CD4-positive, alpha-beta T cell treated with Interleukin-21 for 1 hour (primary cell): ENCODE data around the gene DGKI.
"Not testable (repeated sequence)": the region's sequence is repeated elsewhere in the genome, so short reads cannot be mapped to it uniquely, and the experiment has no call there.

Source experiments
- DNase-seq: peaks from one replicate; pipeline ENCODE4 v3.0.0-alpha.2; 2020

DGKI gene

DNA sequence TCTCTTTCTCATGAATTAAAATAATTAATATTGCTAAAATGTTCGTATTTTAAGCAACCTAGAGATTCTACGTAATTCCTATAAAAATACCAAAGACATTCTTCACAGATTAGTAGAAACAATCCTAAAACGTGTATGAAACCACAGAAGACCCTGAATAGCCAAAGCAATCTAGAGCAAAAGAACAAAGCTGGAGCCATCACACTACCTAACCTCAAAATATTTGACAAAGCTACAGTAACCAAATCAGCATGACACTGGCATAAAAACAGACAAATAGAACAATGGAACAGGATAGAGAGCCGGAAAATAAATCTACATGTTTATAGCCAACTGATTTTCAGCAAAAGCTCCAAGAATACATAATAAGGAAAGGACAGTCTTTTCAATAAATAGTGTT is 397.8 kb downstream of the DGKI start:
- DNase-seq: no peak

- DNase-seq: not testable (repeated sequence)
Observed at GRCh38 chr7:137448572-137448971, 398.2 kb downstream of the DGKI start.

- no peak for DNase-seq
Observed at GRCh38 chr7:137446025-137446424, 400.7 kb downstream of the DGKI start.

DNA sequence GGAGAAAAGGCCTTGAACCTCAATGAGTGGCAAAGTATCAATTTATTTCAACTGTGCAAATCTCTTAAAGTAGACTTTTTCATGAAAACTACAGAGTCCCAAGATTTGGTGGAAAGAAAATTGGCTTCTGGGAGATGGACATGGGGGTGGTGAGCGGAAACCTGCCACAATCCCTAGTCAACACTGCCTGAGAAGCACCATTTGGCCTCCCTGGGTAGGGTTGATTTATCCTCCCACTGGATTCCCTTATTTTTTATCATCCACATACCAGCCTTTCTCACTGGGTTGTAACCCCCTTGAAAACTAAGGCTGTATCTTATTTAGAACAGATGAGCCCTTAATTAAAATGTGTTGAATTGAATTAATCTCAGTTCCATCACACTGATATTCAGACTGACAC is 401.5 kb downstream of the DGKI start:
- DNase-seq: no peak

- DNase-seq: no peak
Observed at GRCh38 chr7:137443616-137444015, 403.2 kb downstream of the DGKI start.

GRCh38 chr7:137441451-137441850 is 405.3 kb downstream of the DGKI start:
- no peak for DNase-seq

GRCh38 chr7:137439829-137440825 is 406.6 kb downstream of the DGKI start:
- no peak for DNase-seq

- no peak for DNase-seq
Observed at GRCh38 chr7:137434946-137435345, 411.8 kb downstream of the DGKI start.

GRCh38 chr7:137434530-137434929 is 412.2 kb downstream of the DGKI start:
- DNase-seq: no peak

DNA sequence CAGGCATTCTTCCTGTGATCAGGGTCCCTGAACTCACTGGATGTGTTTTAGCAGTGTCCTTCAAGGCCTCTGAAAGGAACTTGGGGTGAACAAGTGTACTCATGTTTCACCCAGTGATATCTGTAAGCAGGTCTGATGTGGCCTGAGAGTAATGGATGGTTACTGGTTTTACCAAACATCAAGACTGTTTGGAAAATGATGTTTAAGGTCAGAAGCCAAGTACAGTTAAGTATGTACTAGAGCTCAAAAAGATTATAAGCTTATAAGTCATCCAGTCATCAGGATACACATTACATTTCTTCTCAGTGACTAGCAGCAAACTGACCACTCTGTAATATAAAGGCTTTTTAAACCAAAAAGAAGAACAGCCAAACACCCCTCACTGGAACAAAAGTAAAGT is 423.5 kb downstream of the DGKI start:
- no peak for DNase-seq

- DNase-seq: no peak
Observed at GRCh38 chr7:137421366-137421765, 425.4 kb downstream of the DGKI start.

DNA sequence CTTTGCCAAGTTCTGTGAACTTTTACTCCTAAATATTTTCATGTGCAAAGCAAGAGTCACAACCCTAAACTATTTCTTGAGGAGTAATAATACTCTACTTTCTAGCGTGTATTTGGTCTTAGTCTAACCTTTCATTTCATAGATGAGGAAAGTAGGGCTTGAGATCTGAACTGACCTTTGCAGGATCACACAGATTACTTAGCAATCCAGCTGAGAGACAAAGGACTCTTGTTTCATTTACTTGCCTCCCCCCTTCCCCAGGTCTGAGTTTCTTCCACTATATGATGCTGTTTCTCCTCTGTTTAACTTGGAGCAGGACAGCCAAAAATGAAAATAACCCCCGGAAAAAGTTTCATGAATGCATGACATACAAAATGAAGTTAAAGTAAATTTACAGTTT is 427.9 kb downstream of the DGKI start:
- DNase-seq: no peak

DNA sequence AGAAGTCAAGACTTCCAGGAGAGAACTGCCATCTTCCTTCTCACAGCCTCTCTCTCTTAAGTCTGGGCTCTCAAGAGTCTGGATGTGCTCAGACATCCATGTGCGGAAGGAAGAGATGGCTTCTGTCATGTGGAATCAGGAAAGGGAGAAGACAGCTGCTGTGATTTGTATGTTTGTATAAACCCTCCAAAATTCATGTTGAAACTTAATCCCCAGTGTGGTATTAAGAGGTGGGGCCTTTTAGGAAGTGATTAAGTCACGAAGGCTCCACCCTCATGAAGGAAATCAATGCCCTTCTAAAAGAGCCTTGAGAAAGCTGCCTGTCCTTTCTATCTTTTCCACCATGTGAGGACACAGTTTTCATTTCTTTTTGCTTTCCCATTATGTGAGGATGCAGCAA is 429.3 kb downstream of the DGKI start:
- no peak for DNase-seq

DNA sequence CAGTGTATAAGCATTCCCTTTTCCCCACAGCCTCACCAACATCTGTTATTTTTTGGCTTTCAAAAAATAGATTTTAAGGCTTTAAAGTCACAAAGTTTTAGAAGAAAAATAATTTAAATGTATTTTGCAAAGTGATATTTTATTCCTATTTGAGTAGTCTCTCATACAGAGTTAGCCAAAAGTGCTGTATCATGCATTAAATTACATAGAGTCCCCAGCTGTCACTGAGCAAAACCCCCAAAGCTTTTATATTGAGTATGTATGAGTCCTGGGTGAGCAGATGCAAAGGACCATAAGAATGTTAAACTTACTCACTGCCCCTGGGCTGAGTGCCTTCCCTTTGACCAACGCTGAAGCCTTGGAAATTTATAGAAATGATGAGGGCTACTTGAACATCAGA is 432.9 kb downstream of the DGKI start:
- no peak for DNase-seq

GRCh38 chr7:137411446-137411845 is 435.3 kb downstream of the DGKI start:
- DNase-seq: no peak

DNA sequence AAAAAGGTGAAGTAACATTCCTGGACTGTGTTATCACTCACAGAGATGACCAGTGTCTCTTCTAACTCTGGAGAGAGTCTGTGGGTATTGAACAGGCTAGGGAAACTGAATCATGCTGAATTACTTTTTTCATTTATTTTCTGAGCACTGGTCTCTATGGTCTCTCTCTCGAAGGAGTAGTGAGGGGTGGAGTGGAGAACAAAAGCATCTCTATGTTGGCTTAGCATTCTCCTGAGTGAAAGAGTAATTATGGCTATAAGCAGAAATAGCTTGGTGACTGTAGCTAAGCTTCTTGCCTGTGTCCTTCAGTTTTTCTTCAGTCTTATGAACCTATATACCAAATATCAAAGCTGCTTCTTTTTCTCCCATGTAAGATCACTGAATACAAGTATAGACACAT is 438.6 kb downstream of the DGKI start:
- DNase-seq: no peak

DNA sequence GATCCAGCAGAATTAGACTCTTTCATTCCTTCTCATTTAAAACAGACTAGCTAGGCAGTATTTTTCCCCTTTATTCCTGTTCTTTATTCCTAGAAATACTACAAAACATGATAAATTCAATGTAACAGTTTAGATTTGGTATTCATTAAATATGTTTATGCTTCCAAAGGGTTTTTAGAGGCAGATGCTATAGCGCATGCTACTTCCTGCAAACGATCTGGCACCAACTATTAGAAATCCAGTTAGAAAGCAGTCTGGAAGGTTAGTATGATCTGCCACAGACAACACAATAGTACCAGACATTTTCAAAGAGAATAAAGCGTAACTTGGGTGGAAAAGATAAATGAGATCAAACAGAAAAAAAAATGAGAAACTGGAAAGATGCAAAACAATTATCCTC is 439.7 kb downstream of the DGKI start:
- DNase-seq: no peak

DNA sequence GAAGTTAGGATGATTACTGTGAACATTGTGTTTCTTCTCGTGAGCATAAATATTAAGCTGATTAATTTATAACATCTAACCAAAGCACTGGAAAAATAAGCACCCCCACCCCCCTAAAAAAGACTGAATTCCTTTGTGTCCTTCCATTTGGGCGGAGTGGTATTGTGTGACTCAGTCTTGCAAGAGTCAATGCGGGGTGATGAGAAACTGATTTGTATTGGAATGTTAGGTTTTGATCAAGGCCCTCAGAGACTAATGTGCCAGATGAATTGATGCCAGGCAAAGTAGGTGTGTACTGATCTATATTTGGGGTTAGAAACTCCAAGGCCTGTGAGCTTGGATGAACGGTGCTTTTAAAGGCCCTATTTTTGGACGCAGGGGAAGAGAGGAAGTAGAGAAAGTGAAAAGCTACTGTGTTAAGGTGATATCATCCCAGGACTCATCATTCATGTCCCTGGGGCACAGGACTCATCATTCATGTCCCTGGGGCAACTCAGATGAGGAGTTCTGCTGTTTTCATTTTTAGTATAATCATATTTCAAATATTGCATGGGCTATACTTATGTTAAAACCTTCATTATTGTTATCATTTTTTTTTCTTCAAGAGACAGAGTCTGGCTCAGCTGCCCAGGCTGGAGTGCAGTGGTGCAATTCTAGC is 442.0 kb downstream of the DGKI start:
- no peak for DNase-seq

DNA sequence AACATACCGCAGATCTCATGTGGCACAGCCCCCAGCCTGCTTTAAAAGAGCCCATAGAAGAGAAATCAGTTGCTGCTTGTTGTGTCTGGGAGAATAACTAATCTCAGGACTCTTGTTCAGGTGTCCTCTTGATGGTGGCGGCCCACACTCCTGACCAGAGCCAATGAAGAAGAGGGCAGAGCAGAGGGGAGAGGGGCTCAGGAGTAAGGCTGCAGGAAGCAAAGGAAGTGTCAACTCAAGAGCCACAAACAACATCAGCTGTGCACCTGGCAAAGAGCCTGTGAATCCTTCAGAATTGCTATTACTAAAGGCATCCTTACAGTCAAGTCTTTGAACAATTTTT is 443.4 kb downstream of the DGKI start:
- no peak for DNase-seq

DNA sequence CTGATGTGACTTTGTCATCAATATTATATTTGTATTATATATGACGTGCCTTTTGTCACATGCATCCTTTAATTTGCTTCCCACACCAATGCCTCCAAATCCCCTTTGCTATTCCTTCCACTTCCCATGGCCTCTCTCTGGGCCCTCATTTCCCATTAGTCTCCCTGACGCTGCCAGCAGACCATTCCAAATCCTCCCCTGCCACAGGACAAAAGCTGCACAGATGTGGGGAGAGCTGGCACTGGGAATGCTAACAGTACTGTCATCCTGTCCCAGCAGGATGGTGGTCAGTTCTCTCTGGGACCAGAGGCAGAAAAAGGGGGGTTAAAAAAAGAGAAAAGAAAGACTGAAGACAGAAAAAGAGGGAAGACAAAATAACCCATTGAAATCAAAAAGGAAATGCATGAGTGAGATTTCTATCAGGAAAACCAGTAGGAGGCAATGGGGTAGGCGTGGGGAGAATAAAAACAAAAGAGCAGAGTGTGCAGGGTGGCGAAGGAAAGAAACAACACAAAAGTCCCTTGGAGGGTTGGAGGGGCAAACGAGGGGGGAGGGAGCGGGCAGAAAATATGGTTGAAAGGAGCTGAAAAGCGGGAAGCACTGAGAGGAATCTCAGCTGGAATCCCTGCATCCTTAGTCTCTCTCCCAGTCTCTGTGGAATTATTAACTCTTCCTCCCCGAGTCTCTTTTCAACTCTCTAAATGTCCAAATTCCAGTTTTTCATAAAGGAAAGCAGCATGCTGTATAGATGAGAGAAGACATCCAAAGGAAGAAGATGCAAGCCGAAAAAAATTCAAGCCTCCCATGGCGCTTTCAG is 444.0 kb downstream of the DGKI start:
- DNase-seq: no peak

DNA sequence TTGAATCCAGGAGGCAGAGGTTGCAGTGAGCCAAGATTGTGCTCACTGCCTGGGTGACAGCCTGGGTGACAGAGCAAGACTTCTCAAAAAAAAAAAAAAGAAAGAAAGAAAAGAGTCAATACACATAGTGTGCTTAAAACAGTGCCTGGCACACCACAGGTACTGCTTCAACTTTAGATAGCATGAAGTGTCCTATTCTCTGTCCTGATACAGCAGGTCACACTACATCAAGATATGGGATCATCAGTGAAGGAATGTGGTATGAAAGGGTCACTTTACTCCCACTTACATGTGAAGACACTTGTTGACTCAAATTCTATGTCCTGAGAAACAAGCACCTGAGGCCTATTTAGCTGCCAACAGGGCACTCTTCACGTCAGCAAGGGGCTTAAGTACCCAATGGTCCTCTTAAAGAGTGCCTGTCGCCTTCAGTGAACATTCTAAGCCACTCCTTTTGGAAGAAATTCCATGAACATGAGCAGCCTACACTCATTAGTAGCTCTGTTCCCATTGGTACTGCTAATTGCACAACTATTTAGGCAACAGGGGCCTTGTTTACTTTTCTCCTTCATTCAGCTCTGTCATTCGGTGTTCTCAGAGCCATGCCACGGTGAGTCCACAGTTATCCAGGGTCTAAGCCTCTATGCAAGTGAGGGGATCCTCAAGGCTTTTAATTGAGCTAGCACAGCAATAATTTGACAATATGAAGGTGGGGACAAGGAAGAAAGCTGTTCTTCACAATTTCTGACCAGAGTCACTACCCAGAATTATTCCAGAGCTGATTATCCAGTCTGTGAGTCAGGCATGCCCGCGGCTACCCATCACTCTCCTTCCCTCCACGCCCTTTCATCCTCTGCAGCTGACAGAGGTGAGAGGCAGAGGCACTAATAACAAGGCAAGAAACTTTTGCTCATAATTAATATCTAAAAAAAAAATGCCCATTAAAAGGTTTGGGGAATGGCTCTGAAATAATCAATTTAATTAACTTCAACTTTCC is 446.6 kb downstream of the DGKI start:
- no peak for DNase-seq

GRCh38 chr7:137396051-137396450 is 450.7 kb downstream of the DGKI start:
- no peak for DNase-seq
